HepG2 (cell line): ENCODE data around the gene ITGA6.

Experiments
- CTCF ChIP-seq: sonication (generic); formaldehyde crosslinking; IDR thresholded peaks from 2 replicates; pipeline ENCODE4 v1.5.0; 2020; ENCODE audit warnings: mild to moderate bottlenecking, missing genetic modification reagents, moderate library complexity
- JUN ChIP-seq: sonication (generic); formaldehyde crosslinking; IDR thresholded peaks from 2 replicates; pipeline ENCODE4 v1.4.0; 2020; ENCODE audit warnings: mild to moderate bottlenecking, missing genetic modification reagents
- KDM4B ChIP-seq: sonication (generic); formaldehyde crosslinking; IDR thresholded peaks from 2 replicates; pipeline ENCODE4 v1.4.0; 2020; ENCODE audit warnings: missing genetic modification reagents
- RNF2 ChIP-seq: fragments of 450-650 bp; conservative IDR thresholded peaks from 2 replicates; pipeline ENCODE4 v1.6.1; 2016; ENCODE audit warnings: low read depth

- no peak for TF ChIP-seq RNF2
- no peak for TF ChIP-seq CTCF
- TF ChIP-seq KDM4B (CRISPR knock-in tag): no peak
- no peak for TF ChIP-seq JUN (CRISPR knock-in tag)
Observed at GRCh38 chr2:172481507-172482262, 54.3 kb downstream of the ITGA6 start.
